Camera-type eye (tissue), 1 donor: ENCODE results near the gene BSX. TPM values are rescaled to one million over a fixed set of nuclear protein-coding genes. Genes with fewer than 3 reads are reported as not detected.

Experiments used
- total RNA-seq: library from RNA; depleted of rRNA; stranded (reverse); fragments of >200 nt; gene quantifications from one replicate; pipeline ENCODE4 v1.2.3, GENCODE V29; 2014

The BSX gene
- total RNA-seq, result not detected

DNA sequence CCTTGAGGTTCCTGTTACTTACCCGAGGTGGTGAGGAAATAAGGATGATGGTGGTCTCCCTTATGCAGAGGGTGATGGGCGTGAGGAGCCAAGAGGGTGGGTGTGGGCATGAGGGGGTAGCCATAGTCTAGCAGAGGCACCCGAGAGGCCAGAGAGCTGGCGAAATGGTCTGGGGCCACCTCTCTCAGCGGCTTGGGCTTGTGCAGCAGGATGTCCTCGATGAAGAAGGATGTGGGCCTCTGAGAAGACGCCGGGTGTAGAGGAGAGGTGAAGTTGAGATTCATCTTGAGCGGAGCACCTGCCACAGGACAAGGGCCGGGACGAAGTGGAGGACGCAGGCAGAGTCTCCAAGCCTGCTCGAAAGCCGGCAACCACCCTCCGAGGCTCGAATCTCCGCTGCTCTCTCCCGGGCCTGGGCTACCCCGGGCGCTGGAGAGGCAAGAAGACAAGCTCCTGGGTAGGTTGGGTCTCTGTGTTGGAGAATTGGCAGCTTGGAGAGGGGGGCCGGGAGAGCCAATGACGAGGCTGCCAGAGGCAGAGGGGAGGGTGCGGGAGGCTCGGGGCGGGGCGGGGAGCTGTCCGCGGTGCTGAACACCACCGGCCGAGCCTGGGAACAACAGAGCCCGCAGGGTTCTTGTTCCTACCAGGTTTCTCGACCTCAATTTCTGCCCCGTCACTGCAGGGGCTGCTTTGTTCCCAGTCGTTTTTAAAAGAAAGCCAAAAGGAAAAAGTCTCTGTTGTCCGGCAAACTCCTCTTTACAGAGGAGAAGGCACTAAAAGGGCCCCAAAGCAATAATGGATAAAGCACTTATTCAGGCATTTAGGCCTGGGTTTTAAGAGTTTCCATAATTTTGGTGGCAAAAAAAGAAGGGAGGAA, at the start of gene BSX:
Gene BSX (minus strand): TSS at position 447 of the 877 bp plus-strand sequence. CDS start 163 bp downstream, at position 284.

Other genes with a start within 250 kb of the BSX start
- gene CRTAM, start 143.3 kb downstream of the BSX start, total RNA-seq, result 0.66 TPM
- gene JHY, start 99.1 kb downstream of the BSX start, total RNA-seq, result 6.2 TPM
- 1,560 TPM for gene HSPA8, start 80.3 kb upstream of the BSX start, total RNA-seq
- 39.9 TPM for gene CLMP, start 213.4 kb upstream of the BSX start, total RNA-seq